GM18861 (cell line): ENCODE results near the gene TMEM69.
"Not testable (repeated sequence)": the region's sequence is repeated elsewhere in the genome, so short reads cannot be mapped to it uniquely, and the experiment has no call there.

ENCODE experiments used
- ATAC-seq: cut with Tn5 transposase; IDR thresholded peaks from one replicate; pipeline ENCODE4 v1.9.1; 2021; ENCODE audit not compliant: unreplicated experiment

TMEM69 gene

GRCh38 chr1:45677751-45678245, 10.2 kb upstream of the TMEM69 start:
- ATAC-seq: no peak

- no peak for ATAC-seq
Observed at GRCh38 chr1:45678489-45678888, 9.5 kb upstream of the TMEM69 start.

GRCh38 chr1:45679123-45679522, 8.9 kb upstream of the TMEM69 start:
- ATAC-seq: no peak

GRCh38 chr1:45682942-45683341, 5.0 kb upstream of the TMEM69 start:
- no peak for ATAC-seq

- no peak for ATAC-seq
Observed at GRCh38 chr1:45684402-45684801, 3.6 kb upstream of the TMEM69 start.

- ATAC-seq: no peak
Observed at GRCh38 chr1:45685308-45686014, 2.5 kb upstream of the TMEM69 start.

DNA sequence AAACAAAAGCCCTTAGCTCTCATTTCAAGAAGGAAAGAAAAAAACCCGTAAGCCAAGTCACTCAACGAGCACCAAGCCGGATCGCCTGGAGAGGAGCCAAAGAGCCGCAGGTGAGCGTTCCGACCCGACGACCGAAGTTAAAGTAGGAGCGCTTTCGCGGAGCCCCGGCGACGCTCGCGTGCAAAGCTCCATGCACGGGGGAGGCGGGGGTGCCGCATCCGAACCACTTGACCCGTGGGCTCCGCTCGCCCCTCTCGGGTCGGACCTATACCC, 2.0 kb upstream of the TMEM69 start:
- peak; percentile 4 for ATAC-seq

GRCh38 chr1:45686288-45687013, 1.5 kb upstream of the TMEM69 start, which contains the start of gene GPBP1L1:
TSS of gene GPBP1L1 (minus strand) at chr1:45686533. CDS start at chr1:45659087, 27,446 bp downstream.
- ATAC-seq: peak; percentile 40

GRCh38 chr1:45687014-45687753, 797 bp upstream of the TMEM69 start:
- ATAC-seq: peak; percentile 76

- ATAC-seq: not testable (repeated sequence)
Observed at GRCh38 chr1:45693811-45694210, 5.8 kb downstream of the TMEM69 start.

GRCh38 chr1:45694823-45695222, 6.8 kb downstream of the TMEM69 start:
- no peak for ATAC-seq

GRCh38 chr1:45704637-45705036, 16.7 kb downstream of the TMEM69 start:
- ATAC-seq: no peak

DNA sequence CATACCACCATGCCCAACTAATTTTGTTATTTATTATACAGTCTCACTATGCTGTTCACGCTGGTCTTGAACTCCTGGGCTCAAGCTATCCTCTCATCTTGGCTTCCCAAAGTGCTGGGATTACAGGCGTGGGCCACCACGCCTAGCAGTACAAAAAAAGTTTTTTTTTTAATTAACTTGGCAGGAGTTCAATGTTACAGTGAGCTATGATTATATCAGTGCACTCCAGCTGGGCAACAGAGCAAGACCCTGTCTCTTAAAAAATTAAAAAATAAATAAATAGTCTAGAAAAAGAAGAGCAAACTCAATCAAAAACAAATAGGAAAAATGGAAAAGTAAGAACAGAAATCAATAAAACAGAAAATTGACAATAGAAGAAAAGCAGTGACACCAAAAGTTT, 25.7 kb downstream of the TMEM69 start:
- ATAC-seq: no peak

- ATAC-seq: no peak
Observed at GRCh38 chr1:45716700-45717099, 28.7 kb downstream of the TMEM69 start.

DNA sequence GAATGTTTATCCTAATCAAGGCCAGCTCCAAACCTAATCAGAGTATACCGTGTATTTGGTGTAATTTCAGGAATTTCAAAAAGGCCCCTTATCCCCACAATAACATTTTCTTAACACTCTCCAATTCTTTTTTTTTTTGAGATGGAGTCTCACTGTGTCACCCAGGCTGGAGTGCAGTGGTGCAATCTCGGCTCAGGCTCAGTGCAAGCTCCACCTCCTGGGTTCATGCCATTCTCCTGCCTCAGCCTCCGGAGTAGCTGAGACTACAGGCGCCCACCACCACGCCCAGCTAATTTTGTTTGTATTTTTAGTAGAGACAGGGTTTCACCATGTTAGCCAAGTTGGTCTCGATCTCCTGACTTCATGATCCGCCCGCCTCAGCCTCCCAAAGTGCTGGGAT, 29.4 kb downstream of the TMEM69 start:
- ATAC-seq: not testable (repeated sequence)

- ATAC-seq: no peak
Observed at GRCh38 chr1:45718289-45718688, 30.3 kb downstream of the TMEM69 start.

- ATAC-seq: no peak
Observed at GRCh38 chr1:45721207-45721606, 33.2 kb downstream of the TMEM69 start.

GRCh38 chr1:45722809-45723208, 34.8 kb downstream of the TMEM69 start:
- ATAC-seq: no peak

DNA sequence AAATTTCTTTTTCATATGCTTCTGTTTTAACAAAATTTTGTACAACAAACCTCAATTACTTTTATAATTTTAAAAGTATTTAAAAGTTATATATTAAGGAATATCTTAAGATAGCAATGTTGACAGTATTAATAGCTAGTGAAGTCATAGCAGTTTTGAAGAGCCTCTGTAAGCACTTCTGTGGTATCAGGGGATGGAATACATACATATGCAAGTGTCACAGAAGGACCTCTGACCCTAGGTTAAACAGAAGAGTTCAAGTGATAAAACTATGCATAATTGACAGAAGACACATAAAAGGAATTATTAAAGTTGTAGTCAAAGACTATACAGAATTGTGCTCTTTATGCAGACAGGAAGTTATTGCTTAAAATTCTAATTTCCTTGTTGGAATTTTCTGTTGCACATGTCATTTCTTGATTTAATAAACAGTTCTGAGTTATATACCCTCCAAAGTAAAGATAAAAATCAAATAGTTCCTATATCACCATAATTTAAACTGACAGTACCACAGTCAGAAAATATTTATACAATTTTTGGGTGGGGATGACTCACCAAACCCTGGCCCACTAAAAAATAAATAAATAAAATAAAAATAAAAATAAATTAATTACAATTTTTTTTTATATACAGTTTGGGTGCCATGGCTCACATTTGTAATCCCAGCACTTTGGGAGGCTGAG, 35.4 kb downstream of the TMEM69 start:
- no peak for ATAC-seq

GRCh38 chr1:45726007-45726406, 38.0 kb downstream of the TMEM69 start:
- not testable (repeated sequence) for ATAC-seq

DNA sequence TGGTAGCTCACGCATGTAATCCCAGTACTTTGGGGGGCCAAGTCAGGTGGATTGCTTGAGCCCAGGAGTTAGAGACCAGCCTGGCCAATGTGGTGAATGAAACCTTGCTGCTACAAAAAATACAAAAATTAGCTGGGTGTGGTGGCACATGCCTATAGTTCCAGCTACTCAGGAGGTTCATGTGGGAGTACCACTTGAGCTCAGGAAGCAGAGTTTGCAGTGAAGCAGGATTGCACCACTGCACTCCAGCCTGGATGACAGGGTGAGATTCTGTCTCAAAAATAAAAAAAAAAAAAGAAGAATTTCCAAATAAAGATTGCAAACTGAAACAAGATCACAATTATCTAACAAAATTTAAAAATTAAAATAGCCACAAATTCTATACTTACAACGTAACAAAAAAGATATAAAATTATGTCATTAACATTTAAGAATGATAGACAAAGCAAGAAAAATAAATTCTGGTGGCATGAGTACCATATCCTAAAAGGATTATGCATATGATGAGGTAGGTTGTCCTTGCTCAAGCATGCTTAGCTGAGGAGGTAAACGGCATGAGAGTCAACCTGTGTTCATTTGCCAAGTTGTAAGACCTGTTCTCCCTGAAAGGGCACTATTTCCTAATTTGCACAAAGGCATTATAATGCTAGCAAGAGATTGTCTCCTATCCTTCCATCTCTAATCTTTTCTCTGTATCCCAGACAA, 42.2 kb downstream of the TMEM69 start:
- no peak for ATAC-seq
